DOHH2 (cell line): Measurements from ENCODE around the gene ALOX12B.
"Not testable (repeated sequence)": the region's sequence is repeated elsewhere in the genome, so short reads cannot be mapped to it uniquely, and the experiment has no call there.

Experiments
- H3F3A ChIP-seq: fragments of 200-600 bp; sonication (generic), shearing (Covaris generic); 2 replicates; pipeline ENCODE4 v1.6.0; 2016; ENCODE audit warnings: antibody characterized with exemption, mild to moderate bottlenecking; ENCODE audit not compliant: control insufficient read depth, insufficient read depth
- H3K27ac ChIP-seq: fragments of 200-600 bp; sonication (generic); 2 replicates; pipeline ENCODE4 v1.5.1; 2014; ENCODE audit warnings: low read depth, mild to moderate bottlenecking, low read length, moderate library complexity
- H3K27me3 ChIP-seq: fragments of 200-600 bp; sonication (generic); 2 replicates; pipeline ENCODE4 v1.6.1; 2014; ENCODE audit warnings: mild to moderate bottlenecking, low read length, mixed read lengths; ENCODE audit not compliant: control insufficient read depth
- H3K36me3 ChIP-seq: fragments of 200-600 bp; sonication (generic); 2 replicates; pipeline ENCODE4 v1.6.1; 2014; ENCODE audit warnings: mild to moderate bottlenecking, low read length, moderate library complexity, mixed read lengths; ENCODE audit not compliant: control insufficient read depth
- H3K4me1 ChIP-seq: fragments of 200-600 bp; sonication (generic); 2 replicates; pipeline ENCODE4 v1.6.1; 2014; ENCODE audit warnings: mild to moderate bottlenecking, low read length, mixed read lengths; ENCODE audit not compliant: control insufficient read depth
- H3K4me2 ChIP-seq: fragments of 200-600 bp; sonication (generic); 2 replicates; pipeline ENCODE4 v1.6.0; 2014; ENCODE audit warnings: mild to moderate bottlenecking, low read length, moderate library complexity
- H3K4me3 ChIP-seq: fragments of 200-600 bp; sonication (generic); 2 replicates; pipeline ENCODE4 v1.5.1; 2014; ENCODE audit warnings: mild to moderate bottlenecking, low read length, mixed read lengths
- H3K79me2 ChIP-seq: fragments of 200-600 bp; sonication (generic); 2 replicates; pipeline ENCODE4 v1.6.1; 2014; ENCODE audit warnings: mild to moderate bottlenecking, low read length, mixed read lengths; ENCODE audit not compliant: control insufficient read depth
- H3K9me2 ChIP-seq: fragments of 200-600 bp; sonication (generic); replicated peaks from 2 replicates; pipeline ENCODE4 v1.6.1; 2014; ENCODE audit warnings: mild to moderate bottlenecking, low read length, mixed read lengths; ENCODE audit not compliant: control insufficient read depth
- H3K9me3 ChIP-seq: fragments of 200-600 bp; sonication (generic); 2 replicates; pipeline ENCODE4 v1.6.1; 2014; ENCODE audit warnings: antibody characterized with exemption, low read length, mixed read lengths; ENCODE audit not compliant: control insufficient read depth, insufficient read depth
- H4K20me1 ChIP-seq: fragments of 200-600 bp; sonication (generic); 2 replicates; pipeline ENCODE4 v1.6.0; 2014; ENCODE audit warnings: low read depth, mild to moderate bottlenecking, antibody characterized with exemption, low read length, moderate library complexity; ENCODE audit not compliant: control insufficient read depth, insufficient read depth
- EZH2phosphoT487 ChIP-seq: fragments of 200-600 bp; sonication (generic); IDR thresholded peaks from 2 replicates; pipeline ENCODE4 v1.6.1; 2017; ENCODE audit warnings: borderline replicate concordance, mild to moderate bottlenecking, antibody characterized with exemption, low read length, moderate library complexity, mixed read lengths
- TF ChIP-seq, protein P1 (sequence below): fragments of 200-600 bp; sonication (generic); IDR thresholded peaks from one replicate; pipeline ENCODE4 v1.5.1; 2014; ENCODE audit warnings: antibody characterized with exemption, mild to moderate bottlenecking, low read depth, low read length; ENCODE audit not compliant: poor library complexity, severe bottlenecking

The ALOX12B gene

DNA sequence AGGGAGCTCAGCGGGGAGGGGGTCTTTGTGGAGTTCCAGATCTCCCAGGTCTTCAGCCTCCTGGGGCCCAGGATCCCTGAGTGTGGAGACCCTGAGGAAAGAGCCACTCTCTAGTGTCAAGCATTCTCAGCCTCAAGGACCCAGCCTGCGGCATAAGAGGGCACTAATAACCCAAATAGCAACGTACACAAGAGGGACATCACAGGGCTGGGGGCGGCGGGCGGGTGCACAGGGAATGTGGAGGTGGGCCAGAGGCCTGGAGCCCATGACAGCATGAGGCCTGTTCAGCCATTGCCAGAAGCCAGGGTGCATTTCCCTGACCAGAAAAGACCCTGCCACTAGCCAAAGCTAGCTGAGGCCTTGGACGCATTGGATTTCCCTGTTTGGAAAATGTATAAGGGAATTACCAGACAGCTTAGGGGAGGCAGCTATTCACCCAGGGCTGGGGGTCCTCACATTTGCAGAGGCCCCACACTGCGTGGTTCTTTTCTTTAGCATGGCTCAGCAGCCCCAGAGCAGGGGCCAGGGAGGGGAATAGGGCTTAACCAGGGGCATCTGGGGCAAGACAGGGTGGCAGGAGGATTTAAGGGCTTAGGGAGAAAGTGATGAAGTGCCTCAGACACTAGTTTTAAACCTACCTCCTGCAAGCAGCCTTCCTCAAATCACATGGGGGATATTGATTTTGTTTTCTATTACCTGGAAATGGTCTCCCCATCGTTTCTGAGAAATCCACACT is 62.2 kb downstream of the ALOX12B start:
- H3F3A ChIP-seq: no peaks in the 10 kb centered on the region
- H3K9me3 ChIP-seq: no peaks in the 10 kb centered on the region
- no peaks in the 10 kb centered on the region for H3K9me2 ChIP-seq
- H3K27me3 ChIP-seq: peaks cover 31% of the 10 kb centered on the region
- TF ChIP-seq EZH2phosphoT487: no peak
- TF ChIP-seq, protein P1, sequence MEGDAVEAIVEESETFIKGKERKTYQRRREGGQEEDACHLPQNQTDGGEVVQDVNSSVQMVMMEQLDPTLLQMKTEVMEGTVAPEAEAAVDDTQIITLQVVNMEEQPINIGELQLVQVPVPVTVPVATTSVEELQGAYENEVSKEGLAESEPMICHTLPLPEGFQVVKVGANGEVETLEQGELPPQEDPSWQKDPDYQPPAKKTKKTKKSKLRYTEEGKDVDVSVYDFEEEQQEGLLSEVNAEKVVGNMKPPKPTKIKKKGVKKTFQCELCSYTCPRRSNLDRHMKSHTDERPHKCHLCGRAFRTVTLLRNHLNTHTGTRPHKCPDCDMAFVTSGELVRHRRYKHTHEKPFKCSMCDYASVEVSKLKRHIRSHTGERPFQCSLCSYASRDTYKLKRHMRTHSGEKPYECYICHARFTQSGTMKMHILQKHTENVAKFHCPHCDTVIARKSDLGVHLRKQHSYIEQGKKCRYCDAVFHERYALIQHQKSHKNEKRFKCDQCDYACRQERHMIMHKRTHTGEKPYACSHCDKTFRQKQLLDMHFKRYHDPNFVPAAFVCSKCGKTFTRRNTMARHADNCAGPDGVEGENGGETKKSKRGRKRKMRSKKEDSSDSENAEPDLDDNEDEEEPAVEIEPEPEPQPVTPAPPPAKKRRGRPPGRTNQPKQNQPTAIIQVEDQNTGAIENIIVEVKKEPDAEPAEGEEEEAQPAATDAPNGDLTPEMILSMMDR: no peak
- no peaks in the 10 kb centered on the region for H3K36me3 ChIP-seq
- H4K20me1 ChIP-seq: no peaks in the 10 kb centered on the region
- H3K4me2 ChIP-seq: no peak overlapping the region
- no peaks in the 10 kb centered on the region for H3K4me1 ChIP-seq
- no peaks in the 10 kb centered on the region for H3K79me2 ChIP-seq
- H3K4me3 ChIP-seq: no peak overlapping the region
- H3K27ac ChIP-seq: no peak overlapping the region

DNA sequence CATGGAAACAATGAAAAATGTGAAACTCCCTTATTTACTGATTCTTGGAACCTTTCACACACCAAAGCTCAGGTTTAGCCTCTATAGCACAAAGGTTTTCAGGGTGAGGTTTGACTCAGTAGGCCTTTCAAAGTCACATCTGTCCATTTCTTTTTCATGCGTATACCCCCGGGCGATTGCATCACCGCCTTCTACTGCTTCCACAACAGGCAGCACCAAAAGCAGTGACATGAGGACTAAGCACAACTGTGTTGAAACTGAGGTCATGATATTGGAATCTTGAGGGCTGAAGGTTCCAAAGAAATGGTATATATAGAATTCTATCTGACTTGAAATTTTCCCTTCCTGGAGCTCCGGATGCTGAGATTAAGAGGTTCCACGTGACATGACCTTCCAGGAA is 63.4 kb downstream of the ALOX12B start:
- not testable (repeated sequence) for H3K36me3 ChIP-seq, H4K20me1 ChIP-seq, H3K27ac ChIP-seq, H3K79me2 ChIP-seq, H3K9me3 ChIP-seq, H3K4me1 ChIP-seq, H3K4me2 ChIP-seq, H3K4me3 ChIP-seq, H3F3A ChIP-seq, H3K9me2 ChIP-seq
- peaks cover 36% of the 10 kb centered on the region for H3K27me3 ChIP-seq
